GM21390 (cell line): ENCODE data around the gene PIM1.
A peak's percentile ranks its signal among the peaks of the same experiment; 100 is the strongest.
"Not testable (repeated sequence)": the region's sequence is repeated elsewhere in the genome, so short reads cannot be mapped to it uniquely, and the experiment has no call there.

Source experiments
- ATAC-seq: cut with Tn5 transposase; IDR thresholded peaks from one replicate; pipeline ENCODE4 v1.9.1; 2021; ENCODE audit not compliant: unreplicated experiment

The PIM1 gene

GRCh38 chr6:37187321-37188022 lies 17.5 kb downstream of the PIM1 start:
- ATAC-seq = no peak

- ATAC-seq = no peak
Measured at GRCh38 chr6:37188962-37189510, 19.1 kb downstream of the PIM1 start.

- no peak for ATAC-seq
Measured at GRCh38 chr6:37190159-37190535, 20.2 kb downstream of the PIM1 start.

- no peak for ATAC-seq
Measured at GRCh38 chr6:37192666-37193065, 22.7 kb downstream of the PIM1 start.

GRCh38 chr6:37194886-37195285 lies 24.9 kb downstream of the PIM1 start:
- not testable (repeated sequence) for ATAC-seq

GRCh38 chr6:37196451-37196850 lies 26.5 kb downstream of the PIM1 start:
- not testable (repeated sequence) for ATAC-seq

GRCh38 chr6:37200085-37200484 lies 30.1 kb downstream of the PIM1 start:
- ATAC-seq = no peak

GRCh38 chr6:37201726-37202125 lies 31.8 kb downstream of the PIM1 start:
- ATAC-seq = no peak

GRCh38 chr6:37202788-37203491 lies 33.0 kb downstream of the PIM1 start:
- no peak for ATAC-seq

GRCh38 chr6:37204014-37204751 lies 34.2 kb downstream of the PIM1 start:
- no peak for ATAC-seq

- ATAC-seq = no peak
Measured at GRCh38 chr6:37205175-37205996, 35.4 kb downstream of the PIM1 start.

- no peak for ATAC-seq
Measured at GRCh38 chr6:37205997-37206340, 36.0 kb downstream of the PIM1 start.

GRCh38 chr6:37206622-37207021 lies 36.7 kb downstream of the PIM1 start:
- ATAC-seq = no peak

GRCh38 chr6:37207903-37208456 lies 38.0 kb downstream of the PIM1 start:
- ATAC-seq = peak; percentile 73

GRCh38 chr6:37208793-37209192 lies 38.8 kb downstream of the PIM1 start:
- ATAC-seq = no peak

GRCh38 chr6:37209461-37210205 lies 39.7 kb downstream of the PIM1 start:
- ATAC-seq = no peak

- no peak for ATAC-seq
Measured at GRCh38 chr6:37210313-37210968, 40.5 kb downstream of the PIM1 start.

- no peak for ATAC-seq
Measured at GRCh38 chr6:37212268-37212667, 42.3 kb downstream of the PIM1 start.

GRCh38 chr6:37218061-37218460 lies 48.1 kb downstream of the PIM1 start:
- no peak for ATAC-seq
